GM19372 (cell line): Measurements from ENCODE around the gene ALDH16A1.

Experiments used
- ATAC-seq: cut with Tn5 transposase; IDR thresholded peaks from one replicate; pipeline ENCODE4 v1.9.1; 2021; ENCODE audit warnings: mild to moderate bottlenecking, low read depth, moderate library complexity; ENCODE audit not compliant: unreplicated experiment

The ALDH16A1 gene

DNA sequence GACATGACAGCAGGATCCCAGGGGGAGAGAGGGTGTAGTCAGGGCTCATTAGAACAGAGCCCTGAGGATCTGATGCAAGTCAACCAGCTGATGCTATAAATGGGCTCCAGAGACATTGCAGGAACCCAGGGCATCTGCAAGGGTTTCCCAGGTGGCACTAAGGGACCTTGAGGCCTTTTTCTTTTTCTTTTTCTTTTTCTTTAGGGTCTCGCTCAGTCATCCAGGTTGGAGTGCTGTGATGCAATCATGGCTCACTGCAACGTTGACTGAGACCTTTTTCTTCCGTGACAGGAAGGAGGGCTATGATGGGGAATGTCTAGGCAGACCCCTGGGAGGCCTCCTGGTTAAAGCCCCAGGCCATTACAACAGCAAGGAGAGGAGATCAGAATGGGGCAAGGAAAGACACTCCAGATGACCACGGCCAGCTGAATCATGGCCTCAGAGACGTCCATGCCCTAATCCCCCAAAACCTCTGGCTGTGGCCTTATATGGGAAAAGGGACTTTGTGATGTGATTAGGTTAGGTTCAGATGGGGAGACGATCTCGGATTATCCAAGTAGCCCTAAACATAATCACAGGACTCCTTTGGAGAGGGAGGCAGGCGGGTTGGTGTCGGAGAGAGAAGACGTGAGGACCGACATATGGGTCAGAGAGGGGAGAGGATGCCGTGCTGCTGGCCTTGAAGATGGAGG is 54.9 kb downstream of the ALDH16A1 start:
- no peak for ATAC-seq

- ATAC-seq = no peak
These were observed 60.1 kb downstream of the ALDH16A1 start for GRCh38 chr19:49512970-49513745.

DNA sequence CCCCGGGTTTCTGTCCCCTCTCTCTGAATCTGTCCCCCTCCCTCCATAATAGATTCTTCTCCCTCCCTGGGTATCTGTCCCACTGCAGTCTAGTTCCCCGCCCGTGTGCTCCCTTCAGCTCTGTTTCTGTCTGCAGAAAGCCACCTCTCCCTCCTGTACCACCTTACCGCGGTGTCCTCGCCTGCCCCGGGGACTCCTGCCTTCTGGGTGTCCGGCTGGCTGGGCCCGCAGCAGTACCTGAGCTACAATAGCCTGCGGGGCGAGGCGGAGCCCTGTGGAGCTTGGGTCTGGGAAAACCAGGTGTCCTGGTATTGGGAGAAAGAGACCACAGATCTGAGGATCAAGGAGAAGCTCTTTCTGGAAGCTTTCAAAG is 60.7 kb downstream of the ALDH16A1 start:
- ATAC-seq = no peak

DNA sequence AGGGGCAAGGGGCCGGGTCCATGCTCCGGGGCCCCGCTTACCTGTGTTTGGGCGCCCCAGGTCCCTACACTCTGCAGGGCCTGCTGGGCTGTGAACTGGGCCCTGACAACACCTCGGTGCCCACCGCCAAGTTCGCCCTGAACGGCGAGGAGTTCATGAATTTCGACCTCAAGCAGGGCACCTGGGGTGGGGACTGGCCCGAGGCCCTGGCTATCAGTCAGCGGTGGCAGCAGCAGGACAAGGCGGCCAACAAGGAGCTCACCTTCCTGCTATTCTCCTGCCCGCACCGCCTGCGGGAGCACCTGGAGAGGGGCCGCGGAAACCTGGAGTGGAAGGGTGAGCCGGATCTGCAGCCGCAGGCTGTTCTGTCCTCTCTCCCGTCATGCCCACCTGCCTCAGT is 61.1 kb downstream of the ALDH16A1 start:
- no peak for ATAC-seq

DNA sequence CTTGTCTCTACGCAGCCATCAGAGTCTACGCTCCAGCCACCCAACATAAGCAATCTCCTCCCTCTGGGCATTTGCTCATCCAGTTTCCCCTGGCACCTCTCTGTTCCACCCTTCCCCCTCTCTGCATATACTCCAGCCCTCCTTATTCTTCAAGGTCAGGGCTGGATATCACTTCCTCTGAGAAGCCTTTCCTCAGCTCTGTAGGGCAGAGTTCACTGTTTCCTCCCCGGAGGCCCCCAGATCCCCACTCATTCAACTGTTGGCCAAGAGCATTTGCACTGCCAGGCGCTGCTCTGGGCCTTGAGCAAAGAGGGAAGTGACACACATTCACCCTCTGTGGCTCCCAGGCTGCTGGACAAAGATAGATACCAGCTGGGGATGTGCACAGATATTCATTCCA is 62.7 kb downstream of the ALDH16A1 start:
- ATAC-seq = no peak

- no peak for ATAC-seq
These were observed 65.0 kb downstream of the ALDH16A1 start for GRCh38 chr19:49518033-49518432.
